HCT116 (cell line): ENCODE data around the gene FGF7. TPM values are rescaled to one million over a fixed set of nuclear protein-coding genes. Genes with fewer than 3 reads are reported as not detected.

Experiments used
- ATAC-seq: fragments of 200-7000 bp; cut with Tn5 transposase; 2 replicates; pipeline ENCODE4 v1.9.1; 2020; ENCODE audit warnings: mild to moderate bottlenecking, moderate library complexity
- BruUV-seq: library from RNA; stranded (reverse); fragments of 400-500 nt; replicated peaks from 2 replicates; lab custom pipeline; 2021; lab: Mats Ljungman, UMichigan
- CTCF ChIA-PET: fragments of 300-600 bp; sonication (Branson Sonifier 250); formaldehyde crosslinking; loops from one replicate; lab custom pipeline; 2021; ENCODE audit warnings: antibody characterized with exemption; lab: Charles Lee
- POLR2A ChIA-PET: fragments of 300-600, 350-600 bp; sonication (Branson Sonifier 250); formaldehyde crosslinking; loops from one replicate; lab custom pipeline; 2021; ENCODE audit warnings: antibody characterized with exemption; lab: Charles Lee
- RAD21 ChIA-PET, 2 experiments: fragments of 300-600 bp; sonication (Branson Sonifier 250); formaldehyde crosslinking; loops; one replicate each; lab custom pipeline; 2023; ENCODE audit warnings: low total read pairs in 2 of 2; ENCODE audit not compliant: uncharacterized antibody in 2 of 2, unreplicated experiment in 2 of 2, low non-redundant PET in 1 of 2; lab: Charles Lee
- DNase-seq: peaks from one replicate; pipeline ENCODE4 v3.0.0-alpha.2; 2010; ENCODE audit warnings: low read depth, low spot score
- H2AFZ ChIP-seq: fragments of 200-600 bp; shearing (Covaris generic), sonication (generic); 2 replicates; pipeline ENCODE4 v1.6.1; 2017; ENCODE audit warnings: low read depth, mixed run types, mixed read lengths, antibody characterized with exemption, low read length; ENCODE audit not compliant: poor library complexity, severe bottlenecking
- H3K27ac ChIP-seq: 2 replicates; pipeline ENCODE4 v1.5.1; 2012; ENCODE audit warnings: low read depth, low read length
- H3K27me3 ChIP-seq: fragments of 200-600 bp; sonication (generic); 2 replicates; pipeline ENCODE4 v1.6.1; 2016; ENCODE audit warnings: mixed run types, low read length, mixed read lengths; ENCODE audit not compliant: insufficient read depth
- H3K36me3 ChIP-seq, 2 experiments: fragments of 200-500 bp in 1 of 2; fragments of 200-600 bp in 1 of 2; sonication (Bioruptor generic) in 1 of 2; sonication (generic) in 1 of 2; 2 replicates each; pipeline versions ENCODE4 v1.5.1 to v1.6.1; 2014 to 2016; ENCODE audit warnings: low read length in 2 of 2, inconsistent platforms in 1 of 2, mixed read lengths in 1 of 2, mixed run types in 1 of 2; ENCODE audit not compliant: insufficient read depth in 2 of 2, control insufficient read depth in 1 of 2
- H3K4me1 ChIP-seq, 2 experiments: fragments of 200-600 bp in 1 of 2; sonication (generic) in 1 of 2; 2 replicates each; pipeline versions ENCODE4 v1.5.1 to v1.6.1; 2012 to 2017; ENCODE audit warnings: low read length in 2 of 2, inconsistent platforms in 1 of 2, mild to moderate bottlenecking in 1 of 2, mixed read lengths in 1 of 2, mixed run types in 1 of 2, moderate library complexity in 1 of 2; ENCODE audit not compliant: insufficient read depth in 2 of 2, control insufficient read depth in 1 of 2
- H3K4me2 ChIP-seq: fragments of 200-600 bp; sonication (generic); 2 replicates; pipeline ENCODE4 v1.6.1; 2017; ENCODE audit warnings: mixed run types, low read length, mixed read lengths
- H3K4me3 ChIP-seq, 2 experiments: fragments of 200-600 bp in 1 of 2; sonication (generic) in 1 of 2; replicated peaks in 1 of 2; 2 replicates each; pipeline ENCODE4 v1.5.1; 2011 to 2016; ENCODE audit warnings: low read length in 2 of 2, control low read depth in 1 of 2, low read depth in 1 of 2, mild to moderate bottlenecking in 1 of 2, mixed read lengths in 1 of 2, mixed run types in 1 of 2
- H3K79me2 ChIP-seq: fragments of 200-600 bp; sonication (generic); 2 replicates; pipeline ENCODE4 v1.6.1; 2017; ENCODE audit warnings: mild to moderate bottlenecking, mixed run types, low read length, moderate library complexity, mixed read lengths; ENCODE audit not compliant: insufficient read depth
- H3K9ac ChIP-seq: fragments of 200-600 bp; sonication (generic); 2 replicates; pipeline ENCODE4 v1.6.1; 2016; ENCODE audit warnings: low read length, mixed read lengths
- H3K9me2 ChIP-seq: fragments of 200-600 bp; sonication (generic), shearing (Covaris generic); 2 replicates; pipeline ENCODE4 v1.6.1; 2017; ENCODE audit warnings: mixed run types, mild to moderate bottlenecking, moderate library complexity; ENCODE audit not compliant: insufficient read depth
- H3K9me3 ChIP-seq, 2 experiments: fragments of 200-500 bp in 1 of 2; fragments of 200-600 bp in 1 of 2; sonication (Bioruptor generic) in 1 of 2; sonication (generic) in 1 of 2; 2 replicates each; pipeline ENCODE4 v1.6.1; 2014 to 2017; ENCODE audit warnings: low read length in 2 of 2, mixed read lengths in 2 of 2, inconsistent platforms in 1 of 2, low read depth in 1 of 2, mild to moderate bottlenecking in 1 of 2, mixed run types in 1 of 2, moderate library complexity in 1 of 2; ENCODE audit not compliant: control insufficient read depth in 1 of 2, insufficient read depth in 1 of 2
- H4K20me1 ChIP-seq: fragments of 200-600 bp; sonication (generic), shearing (Covaris generic); 2 replicates; pipeline ENCODE4 v1.6.1; 2017; ENCODE audit warnings: mixed run types, mild to moderate bottlenecking, moderate library complexity; ENCODE audit not compliant: insufficient read depth
- CBX3 ChIP-seq: IDR thresholded peaks from 2 replicates; pipeline ENCODE4 v1.6.1; 2012; ENCODE audit warnings: low read depth
- CEBPB ChIP-seq: IDR thresholded peaks from 2 replicates; pipeline ENCODE4 v1.6.1; 2012; ENCODE audit warnings: low read depth
- ELF1 ChIP-seq: IDR thresholded peaks from 2 replicates; pipeline ENCODE4 v1.6.1; 2012; ENCODE audit warnings: low read depth, borderline replicate concordance
- EZH2 ChIP-seq: fragments of 200-600 bp; sonication (generic); IDR thresholded peaks from 2 replicates; pipeline ENCODE4 v1.6.1; 2017; ENCODE audit warnings: antibody characterized with exemption, mixed run types
- JUND ChIP-seq: IDR thresholded peaks from 2 replicates; pipeline ENCODE4 v1.6.1; 2012
- POLR2AphosphoS5 ChIP-seq: IDR thresholded peaks from 2 replicates; pipeline ENCODE4 v1.6.1; 2011; ENCODE audit warnings: mild to moderate bottlenecking, low read depth, low read length, moderate library complexity
- SP1 ChIP-seq: IDR thresholded peaks from 2 replicates; pipeline ENCODE4 v1.6.1; 2012; ENCODE audit warnings: low read depth
- TCF7L2 ChIP-seq: IDR thresholded peaks from 2 replicates; pipeline ENCODE4 v1.7.0; 2011; ENCODE audit warnings: borderline replicate concordance, inconsistent platforms; ENCODE audit not compliant: insufficient read depth, insufficient read length; ENCODE audit errors: extremely low read depth
- ZNF274 ChIP-seq: fragments of 200-500 bp; sonication (Bioruptor generic); IDR thresholded peaks from 2 replicates; pipeline ENCODE4 v1.6.1; 2014; ENCODE audit warnings: mild to moderate bottlenecking, low read depth, low read length, inconsistent platforms
- intact Hi-C: fragments of 100-400 bp; cut with micrococcal nuclease; formaldehyde crosslinking; loops from 2 replicates; pipeline ENCODE4 v1.10.0; 2022
- total RNA-seq: library from RNA; stranded (reverse); gene quantifications from one replicate; pipeline ENCODE4 v1.2.1, GENCODE V29; 2021; ENCODE audit not compliant: unreplicated experiment
- TF ChIP-seq, protein P1 (sequence below), 3 experiments: fragments of 200-600 bp in 1 of 3; sonication (generic) in 1 of 3; IDR thresholded peaks in 2 of 3; conservative IDR thresholded peaks in 1 of 3; 2 replicates each; pipeline ENCODE4 v1.5.1; 2012 to 2017; ENCODE audit warnings: low read depth in 2 of 3, low read length in 2 of 3, antibody characterized with exemption in 1 of 3, borderline replicate concordance in 1 of 3, control low read depth in 1 of 3, mild to moderate bottlenecking in 1 of 3, mixed read lengths in 1 of 3, mixed run types in 1 of 3, moderate library complexity in 1 of 3; ENCODE audit not compliant: insufficient read depth in 1 of 3

Gene FGF7
- total RNA-seq, 1 experiment from 2014 or later, result 0.49 TPM

DNA sequence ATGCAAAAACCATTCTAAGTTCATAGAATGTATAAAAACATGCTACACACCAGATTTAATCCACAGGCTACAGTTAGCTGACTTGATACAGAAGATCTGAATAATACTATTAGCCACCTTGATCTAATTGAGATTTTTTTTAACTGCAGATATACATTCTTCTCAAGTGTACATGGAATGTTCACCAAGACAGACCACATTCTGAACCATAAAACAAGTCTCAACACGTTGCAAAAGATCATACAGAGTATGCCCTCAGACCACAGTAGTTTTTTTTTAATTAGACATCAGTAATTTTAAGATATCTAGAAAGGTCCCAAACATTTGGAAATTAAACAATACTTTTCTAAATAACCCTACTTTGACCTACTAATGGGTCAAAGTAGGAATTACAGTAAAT is 83.3 kb downstream of the FGF7 start:
- intact Hi-C loops, result no loop called here
- CTCF ChIA-PET, result no interaction called here
- POLR2A ChIA-PET, result no interaction called here
- H2AFZ ChIP-seq, result no peak overlapping the region
- RAD21 ChIA-PET, result no interaction called here
- DNase-seq, result no peak
- ATAC-seq, result no peak
- no peak overlapping the region for H3K27ac ChIP-seq
- no TSS peak for BruUV-seq
- H3K27me3 ChIP-seq, result no peaks in the 10 kb centered on the region
- no peaks in the 10 kb centered on the region for H3K9me2 ChIP-seq
- H3K4me1 ChIP-seq, result peaks cover 0 to 2% of the 10 kb centered on the region in 2 experiments; a peak in 1 of 4 replicates
- H3K36me3 ChIP-seq, result no peaks in the 10 kb centered on the region
- no peaks in the 10 kb centered on the region for H3K79me2 ChIP-seq
- no peaks in the 10 kb centered on the region for H4K20me1 ChIP-seq
- no peak overlapping the region for H3K4me2 ChIP-seq
- H3K4me3 ChIP-seq, result no peak overlapping the region
- no peaks in the 10 kb centered on the region for H3K9me3 ChIP-seq
- no peak for TF ChIP-seq POLR2AphosphoS5
- TF ChIP-seq ZNF274, result no peak
- no peak for TF ChIP-seq EZH2
- TF ChIP-seq CEBPB, result no peak
- TF ChIP-seq JUND, result no peak
- no peak for TF ChIP-seq CBX3
- TF ChIP-seq, protein P1, sequence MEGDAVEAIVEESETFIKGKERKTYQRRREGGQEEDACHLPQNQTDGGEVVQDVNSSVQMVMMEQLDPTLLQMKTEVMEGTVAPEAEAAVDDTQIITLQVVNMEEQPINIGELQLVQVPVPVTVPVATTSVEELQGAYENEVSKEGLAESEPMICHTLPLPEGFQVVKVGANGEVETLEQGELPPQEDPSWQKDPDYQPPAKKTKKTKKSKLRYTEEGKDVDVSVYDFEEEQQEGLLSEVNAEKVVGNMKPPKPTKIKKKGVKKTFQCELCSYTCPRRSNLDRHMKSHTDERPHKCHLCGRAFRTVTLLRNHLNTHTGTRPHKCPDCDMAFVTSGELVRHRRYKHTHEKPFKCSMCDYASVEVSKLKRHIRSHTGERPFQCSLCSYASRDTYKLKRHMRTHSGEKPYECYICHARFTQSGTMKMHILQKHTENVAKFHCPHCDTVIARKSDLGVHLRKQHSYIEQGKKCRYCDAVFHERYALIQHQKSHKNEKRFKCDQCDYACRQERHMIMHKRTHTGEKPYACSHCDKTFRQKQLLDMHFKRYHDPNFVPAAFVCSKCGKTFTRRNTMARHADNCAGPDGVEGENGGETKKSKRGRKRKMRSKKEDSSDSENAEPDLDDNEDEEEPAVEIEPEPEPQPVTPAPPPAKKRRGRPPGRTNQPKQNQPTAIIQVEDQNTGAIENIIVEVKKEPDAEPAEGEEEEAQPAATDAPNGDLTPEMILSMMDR (IDR thresholded peaks at IDR 0.05 in 2 of 3, conservative IDR thresholded peaks at IDR 0.05 in 1 of 3; ENCODE audit: borderline replicate concordance in 1 of 3, insufficient read depth in 1 of 3, low read depth in 2 of 3, low read length in 2 of 3), result no peak
- no peak for TF ChIP-seq ELF1
- no peak for TF ChIP-seq SP1
- no peak for TF ChIP-seq TCF7L2
- no peak overlapping the region for H3K9ac ChIP-seq
